ENCODE results near the gene DNAJC1. TPM values are rescaled to one million over a fixed set of nuclear protein-coding genes. Genes with fewer than 3 reads are reported as not detected.

Gene DNAJC1
- polyA plus RNA-seq, 4 donors: 20.6 to 30.0 (median 26.4) TPM

GRCh38 chr10:21924511-21924910 is 79.0 kb downstream of the DNAJC1 start:
- FAIRE-seq (no peak), DNase-seq (no peak)
- Histone ChIP-seq H3K27me3 (ENCODE audit: control insufficient read depth in 3 of 3, insufficient read depth in 3 of 3, low read length in 3 of 3) (no peaks in the 10 kb centered on the region), H3K9me3 (ENCODE audit: control insufficient read depth in 2 of 2, insufficient read depth in 1 of 2, low read depth in 1 of 2, low read length in 1 of 2) (no peaks in the 10 kb centered on the region), H3K4me1 (ENCODE audit: control insufficient read depth in 3 of 3, insufficient read depth in 2 of 3, low read depth in 1 of 3, low read length in 2 of 3) (no peaks in the 10 kb centered on the region), H3K27ac (ENCODE audit: low read depth in 1 of 3, low read length in 2 of 3) (no peak overlapping the region), H3K4me3 (ENCODE audit: low read depth in 1 of 3, low read length in 3 of 3) (no peak overlapping the region), H3K36me3 (ENCODE audit: control insufficient read depth in 3 of 3, insufficient read depth in 2 of 3, low read depth in 1 of 3, low read length in 3 of 3) (peaks cover 0 to 6% (median 0%) of the 10 kb centered on the region in 3 donors)

DNA sequence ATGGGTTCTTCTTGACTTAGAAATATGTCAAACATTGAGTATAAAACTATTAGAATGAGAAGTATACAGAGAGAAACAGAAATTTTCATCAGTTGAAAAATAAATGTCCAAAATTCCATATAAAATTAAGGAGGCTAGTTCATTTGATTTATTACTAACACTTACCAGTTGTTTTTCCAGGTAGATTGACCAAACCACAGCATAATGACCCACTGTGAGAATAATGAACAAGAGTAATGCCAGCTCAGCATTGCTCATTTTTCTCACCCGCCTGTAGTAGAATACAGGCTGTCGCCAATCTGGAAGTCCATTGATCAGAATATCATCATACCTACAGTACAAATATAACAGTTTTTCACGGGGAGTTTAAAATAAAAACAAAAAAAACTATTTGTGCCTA is 82.9 kb downstream of the DNAJC1 start:
- H3K9me3 ChIP-seq (ENCODE audit: control insufficient read depth in 2 of 2, insufficient read depth in 1 of 2, low read depth in 1 of 2, low read length in 1 of 2): no peaks in the 10 kb centered on the region
- FAIRE-seq (no peak), DNase-seq (no peak)
- WGBS, 3 donors: 95 to 99% (median 96%) methylated on average over 3 of the region's 3 CpGs
- H3K36me3 ChIP-seq (ENCODE audit: control insufficient read depth in 3 of 3, insufficient read depth in 2 of 3, low read depth in 1 of 3, low read length in 3 of 3): peaks cover 0 to 4% (median 0%) of the 10 kb centered on the region in 3 donors
- H3K27me3 ChIP-seq (ENCODE audit: control insufficient read depth in 3 of 3, insufficient read depth in 3 of 3, low read length in 3 of 3): no peaks in the 10 kb centered on the region
- H3K27ac ChIP-seq (ENCODE audit: low read depth in 1 of 3, low read length in 2 of 3): no peak overlapping the region
- H3K4me3 ChIP-seq (ENCODE audit: low read depth in 1 of 3, low read length in 3 of 3): no peak overlapping the region
- no peaks in the 10 kb centered on the region for H3K4me1 ChIP-seq (ENCODE audit: control insufficient read depth in 3 of 3, insufficient read depth in 2 of 3, low read depth in 1 of 3, low read length in 2 of 3)

GRCh38 chr10:21919906-21920305 is 83.6 kb downstream of the DNAJC1 start:
- Histone ChIP-seq H3K27me3 (ENCODE audit: control insufficient read depth in 3 of 3, insufficient read depth in 3 of 3, low read length in 3 of 3) (no peaks in the 10 kb centered on the region), H3K27ac (ENCODE audit: low read depth in 1 of 3, low read length in 2 of 3) (no peak overlapping the region), H3K4me3 (ENCODE audit: low read depth in 1 of 3, low read length in 3 of 3) (no peak overlapping the region), H3K36me3 (ENCODE audit: control insufficient read depth in 3 of 3, insufficient read depth in 2 of 3, low read depth in 1 of 3, low read length in 3 of 3) (peaks cover 0 to 1% (median 0%) of the 10 kb centered on the region in 3 donors), H3K9me3 (ENCODE audit: control insufficient read depth in 2 of 2, insufficient read depth in 1 of 2, low read depth in 1 of 2, low read length in 1 of 2) (no peaks in the 10 kb centered on the region), H3K4me1 (ENCODE audit: control insufficient read depth in 3 of 3, insufficient read depth in 2 of 3, low read depth in 1 of 3, low read length in 2 of 3) (no peaks in the 10 kb centered on the region)
- no peak for DNase-seq
- no peak for FAIRE-seq

DNA sequence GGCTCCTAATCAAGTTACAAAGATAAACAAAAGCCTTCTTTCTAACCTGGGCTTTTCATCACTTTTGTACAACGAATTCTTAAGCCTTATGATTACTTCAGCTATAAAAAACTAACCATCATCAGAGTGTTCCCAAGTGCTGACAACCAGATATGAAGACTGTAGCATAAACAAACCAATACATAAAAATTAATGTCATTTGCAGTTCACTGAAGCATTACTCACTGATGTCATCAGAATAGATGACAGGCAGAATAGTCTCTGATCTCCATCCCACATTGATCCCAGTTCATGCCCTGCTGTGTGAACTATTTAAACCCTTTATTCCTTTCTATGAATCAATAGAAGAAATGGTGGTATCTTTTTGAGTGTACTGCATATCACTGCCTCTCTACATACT is 84.4 kb downstream of the DNAJC1 start:
- no peak overlapping the region for H3K4me3 ChIP-seq (ENCODE audit: low read depth in 1 of 3, low read length in 3 of 3)
- no peak for FAIRE-seq
- WGBS, 3 donors: 50 to 72% (median 60%) methylated on average over 1 of the region's 1 CpG

DNA sequence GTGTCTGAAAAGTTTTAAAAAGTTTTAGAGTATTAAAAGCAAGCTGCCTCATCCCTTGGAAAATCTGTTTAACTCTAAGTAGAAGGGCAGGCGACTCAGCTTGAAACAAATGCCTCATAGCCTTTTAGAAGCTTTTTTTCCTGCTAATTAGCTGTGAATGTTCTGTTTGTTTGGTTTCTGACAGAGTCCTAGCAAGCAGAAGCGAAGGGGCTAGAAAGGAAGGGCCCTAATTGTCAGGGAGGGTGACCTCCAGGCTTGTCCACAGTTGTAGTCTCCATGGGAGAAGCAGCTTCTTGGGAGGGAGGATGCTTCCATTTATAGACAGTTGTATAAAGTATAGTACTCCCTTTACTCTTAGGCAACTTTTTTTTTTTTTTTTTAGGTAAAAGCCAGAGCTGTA is 90.9 kb downstream of the DNAJC1 start:
- Histone ChIP-seq H3K9me3 (ENCODE audit: control insufficient read depth in 2 of 2, insufficient read depth in 1 of 2, low read depth in 1 of 2, low read length in 1 of 2) (no peaks in the 10 kb centered on the region), H3K4me3 (ENCODE audit: low read depth in 1 of 3, low read length in 3 of 3) (no peak overlapping the region), H3K27ac (ENCODE audit: low read depth in 1 of 3, low read length in 2 of 3) (no peak overlapping the region), H3K36me3 (ENCODE audit: control insufficient read depth in 3 of 3, insufficient read depth in 2 of 3, low read depth in 1 of 3, low read length in 3 of 3) (peaks cover 0 to 4% (median 0%) of the 10 kb centered on the region in 3 donors), H3K4me1 (ENCODE audit: control insufficient read depth in 3 of 3, insufficient read depth in 2 of 3, low read depth in 1 of 3, low read length in 2 of 3) (no peaks in the 10 kb centered on the region), H3K27me3 (ENCODE audit: control insufficient read depth in 3 of 3, insufficient read depth in 3 of 3, low read length in 3 of 3) (no peaks in the 10 kb centered on the region)
- WGBS, 3 donors: 82 to 98% (median 87%) methylated on average over 2 of the region's 2 CpGs
- FAIRE-seq (no peak), DNase-seq (no peak)

More for the DNA sequence above, 84.4 kb downstream of the DNAJC1 start:
- no peaks in the 10 kb centered on the region for H3K4me1 ChIP-seq (ENCODE audit: control insufficient read depth in 3 of 3, insufficient read depth in 2 of 3, low read depth in 1 of 3, low read length in 2 of 3)
- H3K36me3 ChIP-seq (ENCODE audit: control insufficient read depth in 3 of 3, insufficient read depth in 2 of 3, low read depth in 1 of 3, low read length in 3 of 3): no peaks in the 10 kb centered on the region
- no peaks in the 10 kb centered on the region for H3K9me3 ChIP-seq (ENCODE audit: control insufficient read depth in 2 of 2, insufficient read depth in 1 of 2, low read depth in 1 of 2, low read length in 1 of 2)
- H3K27ac ChIP-seq (ENCODE audit: low read depth in 1 of 3, low read length in 2 of 3): no peak overlapping the region
- no peak for DNase-seq
- H3K27me3 ChIP-seq (ENCODE audit: control insufficient read depth in 3 of 3, insufficient read depth in 3 of 3, low read length in 3 of 3): no peaks in the 10 kb centered on the region

GRCh38 chr10:21910798-21911197 is 92.7 kb downstream of the DNAJC1 start:
- Histone ChIP-seq H3K4me1 (ENCODE audit: control insufficient read depth in 3 of 3, insufficient read depth in 2 of 3, low read depth in 1 of 3, low read length in 2 of 3) (no peaks in the 10 kb centered on the region), H3K36me3 (ENCODE audit: control insufficient read depth in 3 of 3, insufficient read depth in 2 of 3, low read depth in 1 of 3, low read length in 3 of 3) (peaks cover 0 to 5% (median 0%) of the 10 kb centered on the region in 3 donors), H3K4me3 (ENCODE audit: low read depth in 1 of 3, low read length in 3 of 3) (no peak overlapping the region), H3K27me3 (ENCODE audit: control insufficient read depth in 3 of 3, insufficient read depth in 3 of 3, low read length in 3 of 3) (no peaks in the 10 kb centered on the region), H3K9me3 (ENCODE audit: control insufficient read depth in 2 of 2, insufficient read depth in 1 of 2, low read depth in 1 of 2, low read length in 1 of 2) (no peaks in the 10 kb centered on the region), H3K27ac (ENCODE audit: low read depth in 1 of 3, low read length in 2 of 3) (no peak overlapping the region)
- FAIRE-seq (no peak), DNase-seq (no peak)
- WGBS, 3 donors: 83 to 89% (median 83%) methylated on average over 5 of the region's 5 CpGs

- no peak for FAIRE-seq
- H3K4me3 ChIP-seq (ENCODE audit: low read depth in 1 of 3, low read length in 3 of 3): no peak overlapping the region
- WGBS, 3 donors: 27 to 82% (median 47%) methylated on average over 2 of the region's 2 CpGs
- H3K36me3 ChIP-seq (ENCODE audit: control insufficient read depth in 3 of 3, insufficient read depth in 2 of 3, low read depth in 1 of 3, low read length in 3 of 3): peaks cover 0 to 7% (median 5%) of the 10 kb centered on the region in 3 donors
- no peaks in the 10 kb centered on the region for H3K4me1 ChIP-seq (ENCODE audit: control insufficient read depth in 3 of 3, insufficient read depth in 2 of 3, low read depth in 1 of 3, low read length in 2 of 3)
- H3K9me3 ChIP-seq (ENCODE audit: control insufficient read depth in 2 of 2, insufficient read depth in 1 of 2, low read depth in 1 of 2, low read length in 1 of 2): no peaks in the 10 kb centered on the region
- H3K27me3 ChIP-seq (ENCODE audit: control insufficient read depth in 3 of 3, insufficient read depth in 3 of 3, low read length in 3 of 3): no peaks in the 10 kb centered on the region
- no peak overlapping the region for H3K27ac ChIP-seq (ENCODE audit: low read depth in 1 of 3, low read length in 2 of 3)
- peak in 1 of 2 donors; percentile 40 for DNase-seq
Measured at GRCh38 chr10:21907436-21907835, 96.1 kb downstream of the DNAJC1 start.

GRCh38 chr10:21904930-21905329 is 98.6 kb downstream of the DNAJC1 start:
- Histone ChIP-seq H3K4me3 (ENCODE audit: low read depth in 1 of 3, low read length in 3 of 3) (no peak overlapping the region), H3K9me3 (ENCODE audit: control insufficient read depth in 2 of 2, insufficient read depth in 1 of 2, low read depth in 1 of 2, low read length in 1 of 2) (no peaks in the 10 kb centered on the region), H3K36me3 (ENCODE audit: control insufficient read depth in 3 of 3, insufficient read depth in 2 of 3, low read depth in 1 of 3, low read length in 3 of 3) (peaks cover 0 to 5% (median 5%) of the 10 kb centered on the region in 3 donors), H3K27ac (ENCODE audit: low read depth in 1 of 3, low read length in 2 of 3) (no peak overlapping the region), H3K4me1 (ENCODE audit: control insufficient read depth in 3 of 3, insufficient read depth in 2 of 3, low read depth in 1 of 3, low read length in 2 of 3) (no peaks in the 10 kb centered on the region), H3K27me3 (ENCODE audit: control insufficient read depth in 3 of 3, insufficient read depth in 3 of 3, low read length in 3 of 3) (no peaks in the 10 kb centered on the region)
- WGBS, 3 donors: 21 to 63% (median 44%) methylated on average over 2 of the region's 2 CpGs
- FAIRE-seq (no peak), DNase-seq (no peak)

DNA sequence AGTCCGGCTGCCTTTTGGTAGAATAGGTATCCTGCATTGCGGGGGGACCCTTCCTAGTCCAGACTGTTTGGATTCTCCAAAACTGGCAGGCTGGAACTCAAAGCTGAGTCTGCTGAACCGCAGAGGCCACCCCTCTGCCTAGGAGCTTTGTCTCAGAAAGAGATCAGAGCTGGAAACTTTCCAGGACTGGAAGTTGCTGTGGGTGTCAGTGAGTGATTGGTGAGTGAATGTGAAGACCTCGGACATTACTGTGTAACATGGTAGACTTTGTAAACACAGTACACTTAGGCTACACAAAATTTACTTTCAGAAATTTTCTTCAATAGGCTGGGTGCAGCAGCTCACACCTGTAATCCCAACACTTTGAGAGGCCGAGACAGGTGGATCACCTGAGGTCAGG is 103.8 kb downstream of the DNAJC1 start:
- DNase-seq (no peak), FAIRE-seq (no peak)
- Histone ChIP-seq H3K27me3 (ENCODE audit: control insufficient read depth in 3 of 3, insufficient read depth in 3 of 3, low read length in 3 of 3) (no peaks in the 10 kb centered on the region), H3K4me1 (ENCODE audit: control insufficient read depth in 3 of 3, insufficient read depth in 2 of 3, low read depth in 1 of 3, low read length in 2 of 3) (no peaks in the 10 kb centered on the region), H3K36me3 (ENCODE audit: control insufficient read depth in 3 of 3, insufficient read depth in 2 of 3, low read depth in 1 of 3, low read length in 3 of 3) (peaks cover 0 to 16% (median 5%) of the 10 kb centered on the region in 3 donors), H3K9me3 (ENCODE audit: control insufficient read depth in 2 of 2, insufficient read depth in 1 of 2, low read depth in 1 of 2, low read length in 1 of 2) (no peaks in the 10 kb centered on the region), H3K4me3 (ENCODE audit: low read depth in 1 of 3, low read length in 3 of 3) (no peak overlapping the region), H3K27ac (ENCODE audit: low read depth in 1 of 3, low read length in 2 of 3) (no peak overlapping the region)
- WGBS, 3 donors: 89 to 99% (median 94%) methylated on average over 5 of the region's 5 CpGs

Data from small intestine (tissue), 7 donors.